CD14-positive monocyte (primary cell): ENCODE results near the gene SLC47A2. TPM values are rescaled to one million over a fixed set of nuclear protein-coding genes. Genes with fewer than 3 reads are reported as not detected.
A peak's percentile ranks its signal among the peaks of the same experiment; 100 is the strongest.

Source experiments
- DNase-seq, 3 donors: peaks; one replicate each; pipeline ENCODE4 v3.0.0-alpha.2; 2011 to 2022
- H2AFZ ChIP-seq: 2 replicates; pipeline ENCODE4 v1.6.0; 2012; ENCODE audit warnings: mild to moderate bottlenecking, low read depth, low read length, inconsistent platforms; ENCODE audit not compliant: insufficient read depth, poor library complexity, severe bottlenecking
- H3K27ac ChIP-seq, 2 donors: 1 replicate in 1 of 2; 2 replicates in 1 of 2; pipeline ENCODE4 v1.5.1; 2012 to 2013; ENCODE audit warnings: low read length in 2 of 2, control low read depth in 1 of 2, inconsistent platforms in 1 of 2, low read depth in 1 of 2, mild to moderate bottlenecking in 1 of 2
- H3K27me3 ChIP-seq, 2 donors: one replicate each; pipeline versions ENCODE4 v1.6.0 to v1.6.1; 2011 to 2013; ENCODE audit warnings: low read length in 2 of 2; ENCODE audit not compliant: control insufficient read depth in 2 of 2, insufficient read depth in 2 of 2
- H3K36me3 ChIP-seq, 2 donors: replicated peaks in 1 of 2; 1 replicate in 1 of 2; 2 replicates in 1 of 2; pipeline versions ENCODE4 v1.5.1 to v1.6.1; 2012 to 2013; ENCODE audit warnings: low read length in 2 of 2, control low read depth in 1 of 2, inconsistent platforms in 1 of 2, mild to moderate bottlenecking in 1 of 2; ENCODE audit not compliant: insufficient read depth in 2 of 2, control insufficient read depth in 1 of 2
- H3K4me1 ChIP-seq, 2 donors: 1 replicate in 1 of 2; 2 replicates in 1 of 2; pipeline versions ENCODE4 v1.5.1 to v1.6.1; 2012 to 2013; ENCODE audit warnings: low read length in 2 of 2, control low read depth in 1 of 2, inconsistent platforms in 1 of 2, mild to moderate bottlenecking in 1 of 2, moderate library complexity in 1 of 2; ENCODE audit not compliant: insufficient read depth in 2 of 2, control insufficient read depth in 1 of 2
- H3K4me2 ChIP-seq: replicated peaks from 2 replicates; pipeline ENCODE3; 2012; ENCODE audit warnings: low read length, moderate library complexity, mild to moderate bottlenecking; ENCODE audit not compliant: poor library complexity, severe bottlenecking; ENCODE audit errors: extremely low read depth
- H3K4me3 ChIP-seq, 3 experiments: fragments of 200-600 bp in 1 of 3; sonication (generic) in 1 of 3; replicated peaks in 1 of 3; 1 replicate in 2 of 3; 2 replicates in 1 of 3; pipeline ENCODE4 v1.5.1; 2011 to 2013; ENCODE audit warnings: low read length in 3 of 3, mild to moderate bottlenecking in 3 of 3, control low read depth in 2 of 3, low read depth in 2 of 3, inconsistent platforms in 1 of 3, moderate library complexity in 1 of 3
- H3K79me2 ChIP-seq: 2 replicates; pipeline ENCODE4 v1.6.0; 2012; ENCODE audit warnings: mild to moderate bottlenecking, control low read depth, inconsistent platforms, low read length, moderate library complexity; ENCODE audit not compliant: insufficient read depth
- H3K9ac ChIP-seq: 2 replicates; pipeline ENCODE4 v1.6.0; 2017; ENCODE audit warnings: low read length, mild to moderate bottlenecking; ENCODE audit not compliant: insufficient read depth, poor library complexity, severe bottlenecking
- H3K9me3 ChIP-seq, 2 donors: replicated peaks in 1 of 2; 1 replicate in 1 of 2; 2 replicates in 1 of 2; pipeline versions ENCODE4 v1.5.1 to v1.6.1; 2012 to 2013; ENCODE audit warnings: low read length in 2 of 2, control low read depth in 1 of 2; ENCODE audit not compliant: control insufficient read depth in 1 of 2, insufficient read depth in 1 of 2
- H4K20me1 ChIP-seq: 2 replicates; pipeline ENCODE4 v1.6.0; 2012; ENCODE audit warnings: mild to moderate bottlenecking, low read length, control low read depth, moderate library complexity; ENCODE audit not compliant: insufficient read depth
- H3K27ac Mint-ChIP-seq, 7 donors: one replicate each; pipeline ENCODE4 v1.8.0; 2020; ENCODE audit warnings: mild to moderate bottlenecking in 7 of 7, mixed read lengths in 7 of 7, moderate library complexity in 6 of 7, inconsistent platforms in 2 of 7
- H3K27me3 Mint-ChIP-seq, 3 donors: one replicate each; pipeline ENCODE4 v1.8.0; 2021 to 2022; ENCODE audit warnings: low read depth in 3 of 3, mild to moderate bottlenecking in 3 of 3, mixed read lengths in 3 of 3, moderate library complexity in 3 of 3, inconsistent platforms in 1 of 3
- H3K36me3 Mint-ChIP-seq, 2 donors: one replicate each; pipeline ENCODE4 v1.8.0; 2020; ENCODE audit warnings: mixed read lengths in 2 of 2, inconsistent platforms in 1 of 2, mild to moderate bottlenecking in 1 of 2
- H3K4me1 Mint-ChIP-seq: one replicate; pipeline ENCODE4 v1.8.0; 2020; ENCODE audit warnings: mild to moderate bottlenecking, mixed read lengths
- H3K4me3 Mint-ChIP-seq, 2 donors: one replicate each; pipeline ENCODE4 v1.8.0; 2020; ENCODE audit warnings: mild to moderate bottlenecking in 2 of 2, mixed read lengths in 2 of 2, moderate library complexity in 1 of 2
- H3K9me3 Mint-ChIP-seq, 7 donors: one replicate each; pipeline ENCODE4 v1.8.0; 2020 to 2022; ENCODE audit warnings: mixed read lengths in 7 of 7, mild to moderate bottlenecking in 6 of 7, moderate library complexity in 6 of 7, inconsistent platforms in 2 of 7
- WGBS: methylation state at CpG from one replicate; pipeline ENCODE4 v1.1.5; 2013; ENCODE audit warnings: missing lambda C conversion rate; ENCODE audit not compliant: insufficient coverage; 5-methylcytosine and 5-hydroxymethylcytosine counted together
- intact Hi-C, 2 donors: fragments of 100-400 bp; cut with micrococcal nuclease; formaldehyde crosslinking; loops; one replicate each; pipeline versions ENCODE4 v1.15.0 to v1.15.1; 2023
- polyA plus RNA-seq, 3 donors: library from polyadenylated mRNA; depleted of rRNA in 1 of 3; unstranded in 2 of 3; stranded (reverse) in 1 of 3; fragments of 300-500 nt in 2 of 3; fragments of >200 nt in 1 of 3; fragmentation: Illumina TruSeq in 2 of 3; gene quantifications; 1 replicate in 2 of 3; 2 replicates in 1 of 3; pipeline ENCODE4 v1.2.3, GENCODE V29; 2012 to 2021
- TF ChIP-seq, protein P1 (sequence below): fragments of 200-600 bp; IDR thresholded peaks from one replicate; pipeline ENCODE4 v1.8.0; 2022; ENCODE audit warnings: antibody characterized with exemption, mild to moderate bottlenecking

SLC47A2 gene
- polyA plus RNA-seq, 3 donors, result not detected

GRCh38 chr17:19733953-19734526 is 17.7 kb upstream of the SLC47A2 start:
- TF ChIP-seq, protein P1, sequence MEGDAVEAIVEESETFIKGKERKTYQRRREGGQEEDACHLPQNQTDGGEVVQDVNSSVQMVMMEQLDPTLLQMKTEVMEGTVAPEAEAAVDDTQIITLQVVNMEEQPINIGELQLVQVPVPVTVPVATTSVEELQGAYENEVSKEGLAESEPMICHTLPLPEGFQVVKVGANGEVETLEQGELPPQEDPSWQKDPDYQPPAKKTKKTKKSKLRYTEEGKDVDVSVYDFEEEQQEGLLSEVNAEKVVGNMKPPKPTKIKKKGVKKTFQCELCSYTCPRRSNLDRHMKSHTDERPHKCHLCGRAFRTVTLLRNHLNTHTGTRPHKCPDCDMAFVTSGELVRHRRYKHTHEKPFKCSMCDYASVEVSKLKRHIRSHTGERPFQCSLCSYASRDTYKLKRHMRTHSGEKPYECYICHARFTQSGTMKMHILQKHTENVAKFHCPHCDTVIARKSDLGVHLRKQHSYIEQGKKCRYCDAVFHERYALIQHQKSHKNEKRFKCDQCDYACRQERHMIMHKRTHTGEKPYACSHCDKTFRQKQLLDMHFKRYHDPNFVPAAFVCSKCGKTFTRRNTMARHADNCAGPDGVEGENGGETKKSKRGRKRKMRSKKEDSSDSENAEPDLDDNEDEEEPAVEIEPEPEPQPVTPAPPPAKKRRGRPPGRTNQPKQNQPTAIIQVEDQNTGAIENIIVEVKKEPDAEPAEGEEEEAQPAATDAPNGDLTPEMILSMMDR, result no peak
- no peaks in the 10 kb centered on the region for H3K36me3 Mint-ChIP-seq

DNA sequence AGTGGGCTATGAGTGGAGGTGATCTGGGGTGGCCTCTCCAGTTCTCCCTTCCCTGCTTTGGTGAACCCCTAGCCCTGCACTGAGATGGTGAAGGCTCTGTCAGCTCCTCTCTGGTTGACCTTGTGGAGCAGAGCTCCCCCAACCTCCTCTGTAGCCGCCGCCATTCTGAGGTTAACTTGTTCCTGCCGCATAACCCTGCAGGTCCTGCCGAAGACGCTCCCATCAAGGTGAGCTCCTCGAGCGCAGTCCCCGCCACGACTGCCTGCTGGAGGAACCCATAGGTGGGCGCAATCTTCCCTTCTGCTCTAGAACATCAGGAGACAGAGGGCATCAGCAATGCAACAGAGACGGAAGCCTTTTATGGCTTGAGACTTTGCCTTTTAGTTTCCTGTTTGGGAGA is 15.2 kb upstream of the SLC47A2 start:
- TF ChIP-seq, protein P1, result no peak
- intact Hi-C loops, result no loop called here

More at GRCh38 chr17:19733953-19734526, 17.7 kb upstream of the SLC47A2 start:
- Histone ChIP-seq H4K20me1 (no peaks in the 10 kb centered on the region), H3K27me3 (no peaks in the 10 kb centered on the region), H3K9ac (no peak overlapping the region), H3K4me1 (peaks cover 10% of the 10 kb centered on the region in 2 donors), H3K79me2 (no peaks in the 10 kb centered on the region), H3K9me3 (no peaks in the 10 kb centered on the region), H2AFZ (no peak overlapping the region), H3K4me3 (no peak overlapping the region), H3K36me3 (no peaks in the 10 kb centered on the region), H3K27ac (no peak overlapping the region), H3K4me2 (no peak overlapping the region)
- peaks cover 0 to 3% (median 0%) of the 10 kb centered on the region in 3 donors for H3K27me3 Mint-ChIP-seq
- H3K4me1 Mint-ChIP-seq, result peaks cover 16% of the 10 kb centered on the region
- H3K9me3 Mint-ChIP-seq, result peaks cover 0 to 2% (median 0%) of the 10 kb centered on the region in 7 donors
- intact Hi-C loops, result no loop called here
- no peak overlapping the region for H3K4me3 Mint-ChIP-seq
- no peak overlapping the region for H3K27ac Mint-ChIP-seq
- WGBS, result 100% methylated on average over 2 of the region's 11 CpGs
- no peak for DNase-seq

More for the DNA sequence above, 15.2 kb upstream of the SLC47A2 start:
- Histone ChIP-seq H3K9ac (no peak overlapping the region), H3K79me2 (no peaks in the 10 kb centered on the region), H3K27ac (no peak overlapping the region), H4K20me1 (no peaks in the 10 kb centered on the region), H3K9me3 (no peaks in the 10 kb centered on the region), H3K4me3 (no peak overlapping the region), H3K4me2 (no peak overlapping the region), H2AFZ (peak overlapping the region; percentile 65), H3K36me3 (no peaks in the 10 kb centered on the region), H3K27me3 (no peaks in the 10 kb centered on the region), H3K4me1 (peaks cover 19% of the 10 kb centered on the region in 2 donors)
- Mint-ChIP-seq H3K4me1 (peaks cover 29% of the 10 kb centered on the region), H3K4me3 (no peak overlapping the region), H3K27me3 (peaks cover 0 to 3% (median 0%) of the 10 kb centered on the region in 3 donors), H3K9me3 (peaks cover 0 to 2% (median 0%) of the 10 kb centered on the region in 7 donors), H3K27ac (peak overlapping the region in 1 of 7 donors; percentile 46), H3K36me3 (no peaks in the 10 kb centered on the region)
- WGBS, result 90% methylated on average over 9 of the region's 11 CpGs
- DNase-seq, result no peak
